ENCODE data around the gene ARMC9. TPM values are rescaled to one million over a fixed set of nuclear protein-coding genes. Genes with fewer than 3 reads are reported as not detected.

ARMC9 gene
- total and polyA plus RNA-seq, 2 experiments from 2014 or later, result 15.1 to 17.3 TPM

DNA sequence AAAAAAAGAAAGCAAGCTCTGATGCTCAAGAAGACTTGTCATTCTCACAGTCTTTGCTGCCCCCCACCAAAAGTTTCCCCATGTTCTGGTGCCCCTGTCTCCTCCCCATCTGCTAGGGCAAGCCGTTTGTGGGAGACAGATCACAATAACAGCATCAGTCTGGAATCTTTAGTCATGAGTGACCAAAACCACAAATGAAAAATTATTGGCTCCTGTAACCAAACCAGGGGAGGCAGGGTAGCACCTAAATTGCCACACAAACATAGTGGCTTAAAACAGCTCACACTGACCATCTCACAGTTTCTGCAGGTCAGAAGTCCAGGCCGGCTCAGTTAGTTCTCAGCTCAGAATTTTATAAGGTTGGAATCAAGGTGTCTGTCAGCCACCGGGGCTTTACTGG lies 188.0 kb downstream of the ARMC9 start:
- Histone ChIP-seq H3K27me3 (replicated peaks; ENCODE audit: insufficient read depth) (no peaks in the 10 kb centered on the region), H3K79me2 (ENCODE audit: insufficient read depth) (no peaks in the 10 kb centered on the region), H3K4me3 (no peak overlapping the region), H3K9ac (no peak overlapping the region), H3K27ac (0 out of 2 replicates have a peak overlapping the region, but pooled peaks have one; percentile 12), H3K9me2 (ENCODE audit: insufficient read depth) (no peaks in the 10 kb centered on the region), H4K20me1 (ENCODE audit: insufficient read depth) (no peaks in the 10 kb centered on the region), H3K36me3 (ENCODE audit: low read depth) (no peaks in the 10 kb centered on the region), H3K4me2 (ENCODE audit: unreplicated experiment) (peak overlapping the region; percentile 31), H2AFZ (no peak overlapping the region), H3K9me3 (ENCODE audit: low read depth) (peaks cover 3% of the 10 kb centered on the region), H3F3A (ENCODE audit: insufficient read depth) (peaks cover 10% of the 10 kb centered on the region; the same call in 1 of the 2 replicates), H3K4me1 (ENCODE audit: insufficient read depth) (peaks cover 11% of the 10 kb centered on the region)
- 46 to 53% methylated on average over 3 of the region's 3 CpGs for WGBS, 2 experiments (ENCODE audit: low coverage in 1 of 2, low lambda C conversion rate in 2 of 2, missing lambda C conversion rate in 2 of 2)
- TF ChIP-seq EZH2phosphoT487 (IDR thresholded peaks at IDR 0.05; ENCODE audit: insufficient read depth, low read depth) (no peak), EZH2 (IDR thresholded peaks at IDR 0.05; ENCODE audit: insufficient read depth, poor library complexity, severe bottlenecking) (no peak)
- in situ Hi-C loops (cut with MboI), result no loop called here
- peak; percentile 83 for DNase-seq

- Histone ChIP-seq H3F3A (ENCODE audit: insufficient read depth) (peaks cover 10% of the 10 kb centered on the region; the same call in 1 of the 2 replicates), H3K9ac (no peak overlapping the region), H3K9me3 (ENCODE audit: low read depth) (peaks cover 3% of the 10 kb centered on the region), H3K4me2 (ENCODE audit: unreplicated experiment) (no peak overlapping the region), H3K9me2 (ENCODE audit: insufficient read depth) (no peaks in the 10 kb centered on the region), H4K20me1 (ENCODE audit: insufficient read depth) (no peaks in the 10 kb centered on the region), H3K4me3 (no peak overlapping the region), H3K79me2 (ENCODE audit: insufficient read depth) (no peaks in the 10 kb centered on the region), H3K4me1 (ENCODE audit: insufficient read depth) (peaks cover 11% of the 10 kb centered on the region), H3K36me3 (ENCODE audit: low read depth) (no peaks in the 10 kb centered on the region), H3K27me3 (replicated peaks; ENCODE audit: insufficient read depth) (no peaks in the 10 kb centered on the region), H2AFZ (0 out of 2 replicates have a peak overlapping the region, but pooled peaks have one; percentile 25), H3K27ac (no peak overlapping the region)
- in situ Hi-C loops (cut with MboI), result no loop called here
- WGBS, 2 experiments (ENCODE audit: low coverage in 1 of 2, low lambda C conversion rate in 2 of 2, missing lambda C conversion rate in 2 of 2), result 68 to 79% methylated on average over 21 to 26 of the region's 26 CpGs
- peak; percentile 62 for DNase-seq
- TF ChIP-seq EZH2phosphoT487 (IDR thresholded peaks at IDR 0.05; ENCODE audit: insufficient read depth, low read depth), result no peak
Observed at GRCh38 chr2:231387904-231388724, 189.7 kb downstream of the ARMC9 start.

GRCh38 chr2:231388725-231389346 lies 190.4 kb downstream of the ARMC9 start:
- DNase-seq, result no peak
- no peaks in the 10 kb centered on the region for H3K9me2 ChIP-seq (ENCODE audit: insufficient read depth)
- H3K4me3 ChIP-seq, result no peak overlapping the region
- in situ Hi-C loops (cut with MboI), result no loop called here
- TF ChIP-seq EZH2 (IDR thresholded peaks at IDR 0.05; ENCODE audit: insufficient read depth, poor library complexity, severe bottlenecking) (no peak), EZH2phosphoT487 (IDR thresholded peaks at IDR 0.05; ENCODE audit: insufficient read depth, low read depth) (no peak)
- 85 to 87% methylated on average over 15 of the region's 15 CpGs for WGBS, 2 experiments (ENCODE audit: low coverage in 1 of 2, low lambda C conversion rate in 2 of 2, missing lambda C conversion rate in 2 of 2)
- no peaks in the 10 kb centered on the region for H3K79me2 ChIP-seq (ENCODE audit: insufficient read depth)
- peaks cover 10% of the 10 kb centered on the region; the same call in 1 of the 2 replicates for H3F3A ChIP-seq (ENCODE audit: insufficient read depth)
- H3K9me3 ChIP-seq (ENCODE audit: low read depth), result peaks cover 3% of the 10 kb centered on the region
- H3K27ac ChIP-seq, result no peak overlapping the region
- no peaks in the 10 kb centered on the region for H4K20me1 ChIP-seq (ENCODE audit: insufficient read depth)
- no peak overlapping the region for H3K4me2 ChIP-seq (ENCODE audit: unreplicated experiment)
- H2AFZ ChIP-seq, result no peak overlapping the region
- peaks cover 11% of the 10 kb centered on the region for H3K4me1 ChIP-seq (ENCODE audit: insufficient read depth)
- no peak overlapping the region for H3K9ac ChIP-seq
- H3K27me3 ChIP-seq (replicated peaks; ENCODE audit: insufficient read depth), result no peaks in the 10 kb centered on the region
- no peaks in the 10 kb centered on the region for H3K36me3 ChIP-seq (ENCODE audit: low read depth)

DNA sequence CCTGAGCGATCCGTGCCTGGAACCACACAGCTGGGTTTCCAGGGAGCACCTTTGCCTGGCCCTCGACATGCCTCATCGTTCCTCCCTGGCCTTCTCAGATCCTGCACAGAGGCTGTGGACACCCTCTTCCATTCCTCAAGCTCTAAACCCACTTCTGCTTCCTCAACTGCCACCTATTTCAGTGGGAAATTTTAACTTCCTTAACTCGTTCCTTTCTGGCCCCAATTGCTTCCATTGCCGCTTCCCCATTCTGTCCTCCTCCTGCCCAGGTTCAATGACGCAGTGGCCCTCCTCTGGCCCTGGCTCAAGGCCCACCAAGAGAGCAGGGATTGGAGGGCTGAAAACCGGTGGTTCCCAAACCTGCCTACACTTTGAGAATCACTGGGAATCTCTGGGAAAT lies 192.2 kb downstream of the ARMC9 start:
- H3K27me3 ChIP-seq (replicated peaks; ENCODE audit: insufficient read depth), result peaks cover 14% of the 10 kb centered on the region; the same call in 1 of the 2 replicates
- no peaks in the 10 kb centered on the region for H3K36me3 ChIP-seq (ENCODE audit: low read depth)
- no peaks in the 10 kb centered on the region for H4K20me1 ChIP-seq (ENCODE audit: insufficient read depth)
- WGBS, 2 experiments (ENCODE audit: low coverage in 1 of 2, low lambda C conversion rate in 2 of 2, missing lambda C conversion rate in 2 of 2), result 77 to 78% methylated on average over 8 of the region's 8 CpGs
- no peak overlapping the region for H2AFZ ChIP-seq
- H3K9me3 ChIP-seq (ENCODE audit: low read depth), result no peaks in the 10 kb centered on the region
- H3K27ac ChIP-seq, result no peak overlapping the region
- in situ Hi-C loops (cut with MboI), result no loop called here
- peaks cover 11% of the 10 kb centered on the region for H3K4me1 ChIP-seq (ENCODE audit: insufficient read depth)
- TF ChIP-seq EZH2phosphoT487 (IDR thresholded peaks at IDR 0.05; ENCODE audit: insufficient read depth, low read depth) (no peak), EZH2 (IDR thresholded peaks at IDR 0.05; ENCODE audit: insufficient read depth, poor library complexity, severe bottlenecking) (no peak)
- H3K79me2 ChIP-seq (ENCODE audit: insufficient read depth), result no peaks in the 10 kb centered on the region
- peaks cover 6% of the 10 kb centered on the region; the same call in 1 of the 2 replicates for H3F3A ChIP-seq (ENCODE audit: insufficient read depth)
- H3K4me3 ChIP-seq, result no peak overlapping the region
- DNase-seq, result no peak
- H3K9me2 ChIP-seq (ENCODE audit: insufficient read depth), result no peaks in the 10 kb centered on the region
- no peak overlapping the region for H3K9ac ChIP-seq
- no peak overlapping the region for H3K4me2 ChIP-seq (ENCODE audit: unreplicated experiment)
